K562 (cell line): ENCODE results near the gene NUP43. TPM values are rescaled to one million over a fixed set of nuclear protein-coding genes. Genes with fewer than 3 reads are reported as not detected.

Experiments used
- ATAC-seq: fragments of 200-7000 bp; cut with Tn5 transposase; 3 replicates; pipeline ENCODE4 v1.9.1; 2020; ENCODE audit warnings: moderate library complexity
- BruUV-seq: library from RNA; stranded (reverse); fragments of 400-500 nt; replicated peaks from 2 replicates; lab custom pipeline; 2021; lab: Mats Ljungman, UMichigan
- CTCF ChIA-PET: fragments of 300-600 bp; formaldehyde crosslinking; extraction: SDS; loops from one replicate; lab custom pipeline; 2021; ENCODE audit warnings: low intra/inter-chr PET ratio; lab: Yijun Ruan, JAX
- POLR2A ChIA-PET: fragments of 300-600, 350-650 bp; sonication (Branson Sonifier 250); formaldehyde crosslinking; extraction: SDS; loops from one replicate; lab custom pipeline; 2021; ENCODE audit warnings: antibody characterized with exemption, inconsistent platforms; lab: Yijun Ruan, JAX
- DNase-seq, 4 experiments: peaks; one replicate each; pipeline versions ENCODE4 v3.0.0 to v3.0.0-alpha.2; 2011 to 2018; ENCODE audit warnings: low spot score in 3 of 4, mixed read lengths in 3 of 4; ENCODE audit errors: extremely low read depth in 1 of 4
- FAIRE-seq: peaks from 2 replicates; lab custom pipeline; 2011; peaks lifted over from hg19 to GRCh38; lab: Jason Lieb, UNC
- H2AFZ ChIP-seq: 2 replicates; pipeline ENCODE4 v1.6.0; 2011; ENCODE audit warnings: low read depth, low read length, control low read depth, inconsistent platforms
- H3K27ac ChIP-seq: fragments of 200-600 bp; 3 replicates; pipeline ENCODE4 v1.8.0; 2011; ENCODE audit warnings: low read depth, mild to moderate bottlenecking, control low read depth, inconsistent platforms, low read length, moderate library complexity, mixed read lengths; ENCODE audit errors: extremely low read depth
- H3K27me3 ChIP-seq, 2 experiments: fragments of 300-600 bp in 1 of 2; 2 replicates in 1 of 2; 3 replicates in 1 of 2; pipeline versions ENCODE4 v1.6.0 to v1.8.0; 2011; ENCODE audit warnings: inconsistent platforms in 2 of 2, low read length in 2 of 2, mild to moderate bottlenecking in 1 of 2, mixed read lengths in 1 of 2, moderate library complexity in 1 of 2; ENCODE audit not compliant: control insufficient read depth in 2 of 2, insufficient read depth in 2 of 2
- H3K36me3 ChIP-seq: fragments of 300-600 bp; 3 replicates; pipeline ENCODE4 v1.8.0; 2011; ENCODE audit warnings: mild to moderate bottlenecking, low read length, inconsistent platforms; ENCODE audit not compliant: control insufficient read depth, insufficient read depth
- H3K4me1 ChIP-seq, 2 experiments: fragments of 200-600 bp in 1 of 2; replicated peaks in 1 of 2; 2 replicates in 1 of 2; 3 replicates in 1 of 2; pipeline versions ENCODE4 v1.5.1 to v1.8.0; 2011; ENCODE audit warnings: inconsistent platforms in 2 of 2, low read length in 2 of 2, mild to moderate bottlenecking in 1 of 2, mixed read lengths in 1 of 2, moderate library complexity in 1 of 2; ENCODE audit not compliant: control insufficient read depth in 2 of 2, insufficient read depth in 2 of 2
- H3K4me2 ChIP-seq: 2 replicates; pipeline ENCODE4 v1.6.1; 2011; ENCODE audit warnings: low read length, control low read depth, inconsistent platforms, mixed read lengths; ENCODE audit not compliant: insufficient read depth
- H3K4me3 ChIP-seq: fragments of 200-600 bp; sonication (generic), shearing (Covaris generic); 2 replicates; pipeline ENCODE4 v1.5.1; 2016; ENCODE audit warnings: control low read depth, inconsistent platforms
- H3K79me2 ChIP-seq: fragments of 200-600 bp; 3 replicates; pipeline ENCODE4 v1.8.0; 2011; ENCODE audit warnings: low read length, inconsistent platforms; ENCODE audit not compliant: control insufficient read depth, insufficient read depth
- H3K9ac ChIP-seq, 2 experiments: 2 replicates each; pipeline versions ENCODE4 v1.6.0 to v1.6.1; 2011; ENCODE audit warnings: low read depth in 2 of 2, low read length in 2 of 2, control low read depth in 1 of 2, inconsistent platforms in 1 of 2, mild to moderate bottlenecking in 1 of 2, mixed read lengths in 1 of 2; ENCODE audit not compliant: insufficient read depth in 1 of 2
- H3K9me1 ChIP-seq: one replicate; pipeline ENCODE4 v1.6.0; 2011; ENCODE audit warnings: inconsistent platforms, mild to moderate bottlenecking, low read length, moderate library complexity; ENCODE audit not compliant: control insufficient read depth, insufficient read depth
- H3K9me3 ChIP-seq: replicated peaks from 2 replicates; pipeline ENCODE4 v1.5.1; 2011; ENCODE audit warnings: low read depth, low read length, inconsistent platforms; ENCODE audit not compliant: control insufficient read depth, insufficient read depth
- H4K20me1 ChIP-seq: replicated peaks from 2 replicates; pipeline ENCODE4 v1.6.1; 2011; ENCODE audit warnings: low read length, inconsistent platforms, mixed read lengths; ENCODE audit not compliant: control insufficient read depth, insufficient read depth
- E2F4 ChIP-seq: sonication (generic); formaldehyde crosslinking; IDR thresholded peaks from 2 replicates; pipeline ENCODE4 v1.8.0; 2022; ENCODE audit warnings: mild to moderate bottlenecking, low read depth, missing genetic modification reagents
- EP400 ChIP-seq: fragments of 450-650 bp; IDR thresholded peaks from 2 replicates; pipeline ENCODE4 v1.6.1; 2017; ENCODE audit warnings: antibody characterized with exemption, mild to moderate bottlenecking, moderate library complexity
- HCFC1 ChIP-seq: IDR thresholded peaks from 2 replicates; pipeline ENCODE4 v1.6.1; 2012; ENCODE audit warnings: low read depth, low read length, improper control_type of control experiment
- KLF13 ChIP-seq: fragments of 450-650 bp; IDR thresholded peaks from 2 replicates; pipeline ENCODE4 v1.6.1; 2016; ENCODE audit warnings: missing genetic modification characterization, low read depth, mild to moderate bottlenecking, missing compliant biosample characterization, moderate library complexity, borderline replicate concordance
- MED1 ChIP-seq: sonication (generic); formaldehyde crosslinking; IDR thresholded peaks from 2 replicates; pipeline ENCODE4 v1.8.1; 2023; ENCODE audit warnings: missing genetic modification reagents, borderline replicate concordance
- NFRKB ChIP-seq: fragments of 450-650 bp; IDR thresholded peaks from 2 replicates; pipeline ENCODE4 v1.6.1; 2016; ENCODE audit warnings: low read depth
- NR2C1 ChIP-seq, 2 experiments: fragments of 450-650 bp; IDR thresholded peaks; 2 replicates each; pipeline ENCODE4 v1.6.1; 2017; ENCODE audit warnings: mild to moderate bottlenecking in 2 of 2, antibody characterized with exemption in 1 of 2, inconsistent platforms in 1 of 2, missing compliant biosample characterization in 1 of 2, missing genetic modification characterization in 1 of 2
- NUFIP1 ChIP-seq: fragments of 450-650 bp; IDR thresholded peaks from 2 replicates; pipeline ENCODE4 v1.6.1; 2018; ENCODE audit not compliant: partially characterized antibody
- PCBP2 ChIP-seq: fragments of 200-400 bp; formaldehyde crosslinking; IDR thresholded peaks from 2 replicates; pipeline ENCODE4 v1.6.1; 2018; ENCODE audit warnings: low read length, low read depth, mild to moderate bottlenecking, moderate library complexity; ENCODE audit not compliant: poor library complexity, severe bottlenecking
- RB1 ChIP-seq: fragments of 450-650 bp; IDR thresholded peaks from 2 replicates; pipeline ENCODE4 v1.6.1; 2017; ENCODE audit warnings: low read depth, mild to moderate bottlenecking
- RFX1 ChIP-seq: fragments of 450-650 bp; IDR thresholded peaks from 2 replicates; pipeline ENCODE4 v1.6.1; 2016; ENCODE audit warnings: mild to moderate bottlenecking, moderate library complexity
- STAT5B ChIP-seq: fragments of 250-450 bp; sonication (Bioruptor Pico); IDR thresholded peaks from 2 replicates; pipeline ENCODE4 v1.8.0; 2021; ENCODE audit warnings: mild to moderate bottlenecking, inconsistent platforms
- TEAD2 ChIP-seq: fragments of 450-650 bp; IDR thresholded peaks from 2 replicates; pipeline ENCODE4 v1.6.1; 2016; ENCODE audit warnings: missing genetic modification characterization, control low read depth, missing compliant biosample characterization
- ZFP30 ChIP-seq: fragments of 250-450 bp; sonication (Bioruptor Pico); IDR thresholded peaks from 2 replicates; pipeline ENCODE4 v1.8.0; 2022; ENCODE audit warnings: moderate library complexity, mild to moderate bottlenecking, inconsistent platforms, borderline replicate concordance
- WGBS: fragments of 100-300 bp; shearing (Covaris generic); methylation state at CpG from one replicate; pipeline ENCODE4 v1.1.6; 2016; ENCODE audit warnings: low coverage, mixed read lengths; ENCODE audit not compliant: insufficient coverage; ENCODE audit errors: missing lambda C conversion rate; 5-methylcytosine and 5-hydroxymethylcytosine counted together
- in situ Hi-C: fragments of 300-500 bp; cut with MboI; formaldehyde crosslinking; loops from 4 replicates; pipeline ENCODE4 v1.15.0; 2018; ENCODE audit warnings: inconsistent platforms, mixed read lengths
- intact Hi-C: fragments of 100-400 bp; cut with micrococcal nuclease; formaldehyde crosslinking; loops from 2 replicates; pipeline ENCODE4 v1.14.2; 2022
- polyA plus RNA-seq, 8 experiments: library from polyadenylated mRNA; depleted of rRNA in 4 of 8; stranded (reverse) in 5 of 8; unstranded in 3 of 8; fragments of >200 nt; fragmentation: Nextera tagmentation in 2 of 8; fragmentation: Illumina TruSeq in 1 of 8; extraction: Ambion mirVana in 2 of 8; extraction: Trizol in 1 of 8; gene quantifications; 2 replicates each; pipeline versions ENCODE4 v1.2.1 to v1.2.3, GENCODE V29; 2011 to 2014; ENCODE audit warnings: inconsistent platforms in 1 of 8, missing spikeins in 1 of 8
- total RNA-seq, 7 experiments: library from RNA; depleted of rRNA in 6 of 7; stranded (reverse); fragments of >200 nt in 6 of 7; fragmentation: Illumina TruSeq in 2 of 7; extraction: Trizol in 2 of 7; gene quantifications; 2 replicates each; pipeline versions ENCODE4 v1.2.1 to v1.2.3, GENCODE V29; 2011 to 2021; ENCODE audit warnings: low replicate concordance in 1 of 7
- TF ChIP-seq, protein P1 (sequence below): fragments of 250-450 bp; sonication (Bioruptor Pico); IDR thresholded peaks from 2 replicates; pipeline ENCODE4 v1.5.1; 2021; ENCODE audit warnings: mild to moderate bottlenecking
- TF ChIP-seq, protein P2 (sequence below): fragments of 200-800 bp; sonication (Bioruptor generic); IDR thresholded peaks from 2 replicates; pipeline ENCODE4 v1.6.1; 2017; ENCODE audit warnings: missing genetic modification characterization, missing compliant biosample characterization
- TF ChIP-seq, protein P3 (sequence below): fragments of 250-450 bp; sonication (Bioruptor Pico); IDR thresholded peaks from 2 replicates; pipeline ENCODE4 v1.9.0; 2021; ENCODE audit warnings: mild to moderate bottlenecking, inconsistent platforms

Gene NUP43
- total and polyA plus RNA-seq, 9 of the 15 experiments (the other 6 are each of a cell fraction or from before 2014, with no cell fraction given) = 28.9 to 136 (median 67.4) TPM

GRCh38 chr6:149719531-149719930, 26.8 kb downstream of the NUP43 start:
- peaks cover 40% of the 10 kb centered on the region for H3K36me3 ChIP-seq
- no peak overlapping the region for H3K27ac ChIP-seq
- H3K79me2 ChIP-seq = peaks cover 43% of the 10 kb centered on the region
- DNase-seq (no peak), FAIRE-seq (no peak), ATAC-seq (no peak)
- ChIA-PET CTCF (no interaction called here), POLR2A (interaction anchor here (1.0 kb wide), 1 partner anchor 71 kb away, joined by 4 read pairs; the partner anchor contains the start of gene KATNA1)
- in situ Hi-C loops (no loop called here), intact Hi-C loops (loop anchor here (5.0 kb wide), 4 partner anchors 33 to 172 kb away; partner anchors contain the start of genes GINM1, KATNA1 and PPIL4)
- WGBS = 100% methylated on average over 3 of the region's 3 CpGs
- no peak overlapping the region for H3K4me2 ChIP-seq
- no peaks in the 10 kb centered on the region for H3K27me3 ChIP-seq
- peaks cover 9 to 21% of the 10 kb centered on the region in 2 experiments; a peak in 4 of 5 replicates for H3K4me1 ChIP-seq
- no peak overlapping the region for H3K4me3 ChIP-seq
- H3K9me3 ChIP-seq = no peaks in the 10 kb centered on the region
- H2AFZ ChIP-seq = no peak overlapping the region
- 0 out of 2 replicates have a peak, but pooled peaks cover 6% of the 10 kb centered on the region for H4K20me1 ChIP-seq
- BruUV-seq = no TSS peak
- H3K9ac ChIP-seq = no peak overlapping the region
- no peaks in the 10 kb centered on the region for H3K9me1 ChIP-seq
- TF ChIP-seq E2F4 (CRISPR knock-in tag) (no peak), KLF13 (no peak), RFX1 (no peak), NUFIP1 (no peak), TEAD2 (tag) (no peak), ZFP30 (CRISPR knock-in tag) (no peak), STAT5B (CRISPR knock-in tag) (no peak), EP400 (no peak), PCBP2 (no peak), MED1 (CRISPR knock-in tag) (no peak), HCFC1 (no peak), NFRKB (no peak), RB1 (no peak), NR2C1 (IDR thresholded peaks at IDR 0.05) (no peak), NR2C1 (tag; IDR thresholded peaks at IDR 0.05) (no peak)
- TF ChIP-seq, protein P1, sequence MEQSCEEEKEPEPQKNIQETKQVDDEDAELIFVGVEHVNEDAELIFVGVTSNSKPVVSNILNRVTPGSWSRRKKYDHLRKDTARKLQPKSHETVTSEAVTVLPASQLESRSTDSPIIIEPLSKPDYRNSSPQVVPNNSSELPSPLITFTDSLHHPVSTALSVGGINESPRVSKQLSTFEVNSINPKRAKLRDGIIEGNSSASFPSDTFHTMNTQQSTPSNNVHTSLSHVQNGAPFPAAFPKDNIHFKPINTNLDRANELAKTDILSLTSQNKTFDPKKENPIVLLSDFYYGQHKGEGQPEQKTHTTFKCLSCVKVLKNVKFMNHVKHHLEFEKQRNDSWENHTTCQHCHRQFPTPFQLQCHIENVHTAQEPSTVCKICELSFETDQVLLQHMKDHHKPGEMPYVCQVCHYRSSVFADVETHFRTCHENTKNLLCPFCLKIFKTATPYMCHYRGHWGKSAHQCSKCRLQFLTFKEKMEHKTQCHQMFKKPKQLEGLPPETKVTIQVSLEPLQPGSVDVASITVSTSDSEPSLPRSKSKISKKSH (CRISPR knock-in tag) = no peak
- TF ChIP-seq, protein P2, sequence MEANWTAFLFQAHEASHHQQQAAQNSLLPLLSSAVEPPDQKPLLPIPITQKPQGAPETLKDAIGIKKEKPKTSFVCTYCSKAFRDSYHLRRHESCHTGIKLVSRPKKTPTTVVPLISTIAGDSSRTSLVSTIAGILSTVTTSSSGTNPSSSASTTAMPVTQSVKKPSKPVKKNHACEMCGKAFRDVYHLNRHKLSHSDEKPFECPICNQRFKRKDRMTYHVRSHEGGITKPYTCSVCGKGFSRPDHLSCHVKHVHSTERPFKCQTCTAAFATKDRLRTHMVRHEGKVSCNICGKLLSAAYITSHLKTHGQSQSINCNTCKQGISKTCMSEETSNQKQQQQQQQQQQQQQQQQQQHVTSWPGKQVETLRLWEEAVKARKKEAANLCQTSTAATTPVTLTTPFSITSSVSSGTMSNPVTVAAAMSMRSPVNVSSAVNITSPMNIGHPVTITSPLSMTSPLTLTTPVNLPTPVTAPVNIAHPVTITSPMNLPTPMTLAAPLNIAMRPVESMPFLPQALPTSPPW = no peak
- TF ChIP-seq, protein P3, sequence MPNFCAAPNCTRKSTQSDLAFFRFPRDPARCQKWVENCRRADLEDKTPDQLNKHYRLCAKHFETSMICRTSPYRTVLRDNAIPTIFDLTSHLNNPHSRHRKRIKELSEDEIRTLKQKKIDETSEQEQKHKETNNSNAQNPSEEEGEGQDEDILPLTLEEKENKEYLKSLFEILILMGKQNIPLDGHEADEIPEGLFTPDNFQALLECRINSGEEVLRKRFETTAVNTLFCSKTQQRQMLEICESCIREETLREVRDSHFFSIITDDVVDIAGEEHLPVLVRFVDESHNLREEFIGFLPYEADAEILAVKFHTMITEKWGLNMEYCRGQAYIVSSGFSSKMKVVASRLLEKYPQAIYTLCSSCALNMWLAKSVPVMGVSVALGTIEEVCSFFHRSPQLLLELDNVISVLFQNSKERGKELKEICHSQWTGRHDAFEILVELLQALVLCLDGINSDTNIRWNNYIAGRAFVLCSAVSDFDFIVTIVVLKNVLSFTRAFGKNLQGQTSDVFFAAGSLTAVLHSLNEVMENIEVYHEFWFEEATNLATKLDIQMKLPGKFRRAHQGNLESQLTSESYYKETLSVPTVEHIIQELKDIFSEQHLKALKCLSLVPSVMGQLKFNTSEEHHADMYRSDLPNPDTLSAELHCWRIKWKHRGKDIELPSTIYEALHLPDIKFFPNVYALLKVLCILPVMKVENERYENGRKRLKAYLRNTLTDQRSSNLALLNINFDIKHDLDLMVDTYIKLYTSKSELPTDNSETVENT (CRISPR knock-in tag) = no peak
